ENCODE measurements around the gene TIMP2.

DNA sequence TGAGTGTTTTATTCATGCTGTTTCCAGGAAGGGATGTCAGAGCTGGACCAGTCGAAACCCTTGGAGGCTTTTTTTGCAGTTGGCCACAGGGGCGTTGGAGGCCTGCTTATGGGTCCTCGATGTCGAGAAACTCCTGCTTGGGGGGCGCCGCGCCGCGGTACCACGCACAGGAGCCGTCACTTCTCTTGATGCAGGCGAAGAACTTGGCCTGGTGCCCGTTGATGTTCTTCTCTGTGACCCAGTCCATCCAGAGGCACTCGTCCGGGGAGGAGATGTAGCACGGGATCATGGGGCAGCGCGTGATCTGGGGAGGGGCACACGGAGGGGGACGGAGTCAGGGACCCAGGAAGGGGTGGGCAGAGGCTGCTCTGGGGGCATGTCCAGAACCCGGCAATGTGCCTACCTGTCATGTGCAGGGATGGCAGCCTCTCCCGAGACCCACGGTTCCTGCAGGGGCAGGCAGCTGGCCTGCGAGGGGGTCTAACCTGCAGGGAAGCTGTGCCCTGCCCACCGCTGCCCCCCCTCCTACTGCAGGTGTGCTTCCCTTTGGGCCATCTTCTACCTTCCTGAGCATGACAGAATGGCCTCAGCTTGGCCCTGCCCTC lies 69.5 kb downstream of the TIMP2 start:
- no peak for TF ChIP-seq POLR2A (IDR thresholded peaks at IDR 0.05; ENCODE audit: low read length)
- TF ChIP-seq GATA1 (IDR thresholded peaks at IDR 0.05; ENCODE audit: low read depth, low read length), result no peak

Data from erythroblast (primary cell).